GM23248 (cell line): Measurements from ENCODE around the gene PLEKHM2. TPM values are rescaled to one million over a fixed set of nuclear protein-coding genes. Genes with fewer than 3 reads are reported as not detected.

Experiments used
- DNase-seq: peaks from one replicate; pipeline ENCODE4 v3.0.0-alpha.2; 2015
- H2AFZ ChIP-seq: fragments of 200-600 bp; sonication (generic); 2 replicates; pipeline ENCODE4 v1.6.1; 2016; ENCODE audit warnings: antibody characterized with exemption
- H3F3A ChIP-seq: fragments of 200-600 bp; sonication (generic); 2 replicates; pipeline ENCODE4 v1.6.1; 2016; ENCODE audit warnings: mild to moderate bottlenecking, antibody characterized with exemption, mixed run types; ENCODE audit not compliant: insufficient read depth
- H3K27ac ChIP-seq: fragments of 200-600 bp; sonication (generic); 2 replicates; pipeline ENCODE4 v1.5.1; 2016; ENCODE audit warnings: mild to moderate bottlenecking
- H3K27me3 ChIP-seq: fragments of 200-600 bp; sonication (generic); replicated peaks from 2 replicates; pipeline ENCODE4 v1.6.1; 2016; ENCODE audit warnings: mild to moderate bottlenecking; ENCODE audit not compliant: insufficient read depth
- H3K36me3 ChIP-seq: fragments of 200-600 bp; sonication (generic); 2 replicates; pipeline ENCODE4 v1.6.1; 2016; ENCODE audit warnings: low read depth, mild to moderate bottlenecking
- H3K4me1 ChIP-seq: fragments of 200-600 bp; sonication (generic); 2 replicates; pipeline ENCODE4 v1.6.1; 2016; ENCODE audit warnings: mild to moderate bottlenecking; ENCODE audit not compliant: insufficient read depth
- H3K4me2 ChIP-seq: fragments of 200-600 bp; sonication (generic); one replicate; pipeline ENCODE4 v1.6.1; 2016; ENCODE audit warnings: mild to moderate bottlenecking; ENCODE audit not compliant: unreplicated experiment
- H3K4me3 ChIP-seq: fragments of 200-600 bp; sonication (generic); 2 replicates; pipeline ENCODE4 v1.5.1; 2016; ENCODE audit warnings: mild to moderate bottlenecking
- H3K79me2 ChIP-seq: fragments of 200-600 bp; sonication (generic); 2 replicates; pipeline ENCODE4 v1.6.1; 2016; ENCODE audit warnings: mild to moderate bottlenecking; ENCODE audit not compliant: insufficient read depth
- H3K9ac ChIP-seq: fragments of 200-600 bp; sonication (generic); 2 replicates; pipeline ENCODE4 v1.6.1; 2016; ENCODE audit warnings: mild to moderate bottlenecking
- H3K9me2 ChIP-seq: fragments of 200-600 bp; sonication (generic); 2 replicates; pipeline ENCODE4 v1.6.1; 2016; ENCODE audit warnings: mixed run types, mild to moderate bottlenecking, moderate library complexity; ENCODE audit not compliant: insufficient read depth
- H3K9me3 ChIP-seq: fragments of 200-600 bp; sonication (generic); one replicate; pipeline ENCODE4 v1.6.1; 2017; ENCODE audit warnings: low read depth
- H4K20me1 ChIP-seq: fragments of 200-600 bp; sonication (generic); 2 replicates; pipeline ENCODE4 v1.6.0; 2016; ENCODE audit not compliant: insufficient read depth
- EZH2 ChIP-seq: fragments of 200-600 bp; sonication (generic); IDR thresholded peaks from 2 replicates; pipeline ENCODE4 v1.6.1; 2018; ENCODE audit warnings: antibody characterized with exemption, mild to moderate bottlenecking; ENCODE audit not compliant: insufficient read depth, poor library complexity, severe bottlenecking
- EZH2phosphoT487 ChIP-seq: fragments of 200-600 bp; sonication (generic); IDR thresholded peaks from 2 replicates; pipeline ENCODE4 v1.6.1; 2018; ENCODE audit warnings: antibody characterized with exemption, moderate library complexity, mild to moderate bottlenecking, low read depth; ENCODE audit not compliant: insufficient read depth
- WGBS, 2 experiments: methylation state at CpG; one replicate each; pipeline ENCODE4 v1.1.6; 2015 to 2017; ENCODE audit warnings: low lambda C conversion rate in 2 of 2, low coverage in 1 of 2; ENCODE audit errors: missing lambda C conversion rate in 2 of 2; 5-methylcytosine and 5-hydroxymethylcytosine counted together
- in situ Hi-C: fragments of 300-500 bp; cut with MboI; formaldehyde crosslinking; loops from 2 replicates; pipeline ENCODE4 v1.15.0; 2020
- polyA plus RNA-seq: library from polyadenylated mRNA; unstranded; fragments of >200 nt; fragmentation: Nextera tagmentation; extraction: Ambion mirVana; gene quantifications from 2 replicates; pipeline ENCODE4 v1.2.1, GENCODE V29; 2016
- total RNA-seq: library from RNA; depleted of rRNA; stranded (reverse); fragments of >200 nt; shearing (Covaris generic); gene quantifications from 2 replicates; pipeline ENCODE4 v1.2.3, GENCODE V29; 2014

Gene PLEKHM2
- total and polyA plus RNA-seq, 2 experiments from 2014 or later = 14.9 to 52.9 TPM

DNA sequence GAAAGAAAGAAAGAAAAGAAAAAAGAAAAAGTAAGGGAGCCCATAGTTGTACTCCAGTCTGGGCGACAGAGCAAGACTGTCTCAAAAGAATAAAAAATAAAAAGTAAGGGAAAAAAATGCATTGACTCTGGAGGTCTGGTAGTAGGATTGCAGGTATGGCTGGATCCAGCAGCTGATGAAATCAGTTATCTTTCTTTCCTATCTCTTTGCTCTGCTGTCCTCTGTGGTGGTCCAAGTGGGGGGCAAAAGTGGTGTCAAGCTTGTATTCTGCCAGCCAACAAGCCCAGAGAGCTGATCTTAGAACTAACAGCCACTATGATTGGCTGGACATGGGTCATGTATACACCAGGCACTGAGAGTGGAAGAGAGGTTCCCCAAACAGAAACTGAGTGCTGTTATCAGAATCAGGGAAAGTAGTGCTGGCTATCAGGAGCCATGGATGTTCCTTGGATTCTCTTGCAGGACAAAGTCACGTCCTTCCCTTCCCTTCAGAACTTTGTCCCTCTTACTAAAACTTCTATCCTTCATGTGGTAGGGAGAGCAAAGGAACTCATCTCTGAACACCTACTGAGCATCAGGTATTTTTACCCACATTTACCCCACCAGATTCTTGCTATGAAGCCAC, 71.0 kb downstream of the PLEKHM2 start:
- Histone ChIP-seq H3K27ac (no peak overlapping the region), H3K27me3 (no peaks in the 10 kb centered on the region), H3K4me2 (no peak overlapping the region), H3K36me3 (no peaks in the 10 kb centered on the region), H3K9ac (no peak overlapping the region), H3K79me2 (peaks cover 14% of the 10 kb centered on the region), H3K4me3 (no peak overlapping the region), H4K20me1 (no peaks in the 10 kb centered on the region), H3K9me2 (no peaks in the 10 kb centered on the region), H3F3A (no peaks in the 10 kb centered on the region; the same call in 1 of the 2 replicates), H3K9me3 (no peaks in the 10 kb centered on the region), H2AFZ (no peak overlapping the region), H3K4me1 (peaks cover 12% of the 10 kb centered on the region)
- in situ Hi-C loops = no loop called here
- TF ChIP-seq EZH2phosphoT487 = no peak
- 88 to 97% methylated on average over 2 of the region's 2 CpGs for WGBS, 2 experiments
- DNase-seq = no peak

DNA sequence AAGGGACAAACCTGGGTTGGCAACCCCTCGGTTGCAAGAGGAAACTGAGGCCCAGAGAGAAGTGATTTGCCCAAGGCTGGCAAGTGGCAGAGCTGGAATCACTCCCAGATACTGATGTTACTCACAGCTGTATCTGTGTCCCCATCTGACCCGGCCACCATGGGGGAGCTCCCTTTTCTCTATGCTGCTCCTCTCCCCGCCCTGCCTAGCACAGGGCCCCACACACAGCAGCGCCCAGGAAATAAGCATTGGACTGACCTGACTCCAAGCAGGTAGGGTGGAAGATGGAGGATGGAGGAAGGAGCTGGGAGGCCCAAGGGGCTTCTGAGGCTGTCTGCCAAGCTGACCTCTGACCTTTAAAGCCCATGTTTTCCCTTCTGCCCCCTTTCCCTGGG, 71.5 kb downstream of the PLEKHM2 start:
- no peaks in the 10 kb centered on the region; the same call in 1 of the 2 replicates for H3F3A ChIP-seq
- H3K4me2 ChIP-seq = no peak overlapping the region
- H3K4me1 ChIP-seq = peaks cover 18% of the 10 kb centered on the region
- in situ Hi-C loops = no loop called here
- no peak overlapping the region for H3K4me3 ChIP-seq
- 68% methylated on average over 4 of the region's 4 CpGs for WGBS, 2 experiments
- H3K36me3 ChIP-seq = no peaks in the 10 kb centered on the region
- no peak overlapping the region for H3K27ac ChIP-seq
- peak; percentile 54 for DNase-seq
- H4K20me1 ChIP-seq = no peaks in the 10 kb centered on the region
- no peaks in the 10 kb centered on the region for H3K27me3 ChIP-seq
- no peak for TF ChIP-seq EZH2phosphoT487
- no peak for TF ChIP-seq EZH2
- peaks cover 19% of the 10 kb centered on the region for H3K79me2 ChIP-seq
- no peaks in the 10 kb centered on the region for H3K9me2 ChIP-seq
- no peak overlapping the region for H3K9ac ChIP-seq
- no peaks in the 10 kb centered on the region for H3K9me3 ChIP-seq
- no peak overlapping the region for H2AFZ ChIP-seq

DNA sequence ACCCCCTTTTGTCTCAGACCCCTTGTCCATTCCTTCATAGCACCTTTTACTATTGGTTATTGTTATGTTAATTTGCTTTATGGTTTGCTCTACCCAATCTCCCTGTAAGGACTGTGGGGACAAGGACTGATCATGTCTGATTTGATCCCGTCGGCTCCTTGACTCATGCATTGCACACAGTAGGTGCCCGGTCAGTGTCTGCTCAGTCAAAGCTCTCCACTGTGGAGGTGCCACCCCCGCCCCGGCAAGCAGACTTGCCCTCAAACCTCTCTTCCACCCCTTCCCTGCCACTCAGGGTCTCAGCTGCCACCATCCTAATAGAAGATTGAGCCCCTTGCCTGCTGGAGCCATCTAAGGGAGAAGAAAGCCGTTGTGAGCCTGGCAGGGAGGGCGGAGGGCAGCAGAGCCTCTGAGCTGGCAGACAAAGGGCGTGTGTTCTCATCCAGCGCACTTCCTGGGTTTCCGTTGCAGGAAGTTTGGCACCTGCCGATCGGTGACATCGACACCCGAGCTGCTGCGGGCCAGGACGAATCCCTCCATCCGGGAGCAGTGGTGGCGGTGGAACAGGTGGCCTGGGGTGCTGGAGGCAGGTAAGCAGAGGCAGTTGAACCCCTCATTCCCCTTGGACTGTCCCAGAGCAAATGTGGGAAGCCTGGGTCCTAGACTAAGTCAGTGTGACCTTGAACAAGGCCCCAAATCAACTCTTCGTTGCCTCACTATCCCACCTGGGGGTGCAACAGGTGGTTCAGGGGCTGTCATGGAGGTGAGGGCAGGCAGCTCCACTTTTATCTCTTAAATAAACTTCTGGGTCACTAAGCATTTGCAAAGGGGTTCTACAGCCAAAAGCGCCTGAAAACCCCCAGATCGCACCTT, 72.3 kb downstream of the PLEKHM2 start:
- no peaks in the 10 kb centered on the region for H3K9me2 ChIP-seq
- TF ChIP-seq EZH2phosphoT487 = no peak
- TF ChIP-seq EZH2 = no peak
- WGBS, 2 experiments = 49% methylated on average over 20 to 21 of the region's 21 CpGs
- H3F3A ChIP-seq = peaks cover 3% of the 10 kb centered on the region
- no peak overlapping the region for H3K27ac ChIP-seq
- no peak overlapping the region for H2AFZ ChIP-seq
- no peaks in the 10 kb centered on the region for H4K20me1 ChIP-seq
- peaks cover 23% of the 10 kb centered on the region for H3K4me1 ChIP-seq
- H3K27me3 ChIP-seq = no peaks in the 10 kb centered on the region
- no peak overlapping the region for H3K4me2 ChIP-seq
- in situ Hi-C loops = no loop called here
- H3K9me3 ChIP-seq = no peaks in the 10 kb centered on the region
- H3K36me3 ChIP-seq = no peaks in the 10 kb centered on the region
- peak; percentile 44 for DNase-seq
- no peak overlapping the region for H3K4me3 ChIP-seq
- H3K9ac ChIP-seq = no peak overlapping the region
- peaks cover 26% of the 10 kb centered on the region for H3K79me2 ChIP-seq

DNA sequence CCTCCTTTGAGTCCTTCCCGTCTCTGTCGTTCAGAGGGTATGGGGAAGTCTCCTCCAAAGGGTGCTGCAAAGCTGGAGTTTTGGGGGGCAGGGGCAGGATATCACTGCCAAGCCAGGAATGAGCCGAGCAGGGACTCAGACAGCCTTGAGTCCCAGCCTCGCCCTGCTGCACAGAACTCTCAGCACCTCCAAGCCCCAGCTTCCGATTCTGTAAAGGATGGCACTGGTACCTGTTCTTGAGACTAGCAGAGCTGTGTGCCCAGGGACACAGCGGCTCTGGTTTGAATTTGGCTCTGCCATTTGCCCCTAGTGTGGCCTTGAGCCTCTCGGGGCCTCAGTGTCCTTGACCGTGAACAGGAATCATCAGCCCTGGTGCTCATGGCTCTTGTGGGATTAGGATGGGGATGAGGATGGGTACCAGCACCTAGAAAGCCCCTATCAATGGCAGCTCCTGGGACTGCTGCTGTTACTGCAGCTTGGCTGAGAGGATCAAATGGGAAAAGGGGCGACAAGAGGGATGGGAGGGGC, 73.0 kb downstream of the PLEKHM2 start:
- in situ Hi-C loops = no loop called here

More for the DNA sequence above, 73.0 kb downstream of the PLEKHM2 start:
- no peak overlapping the region for H3K27ac ChIP-seq
- H3K9me3 ChIP-seq = no peaks in the 10 kb centered on the region
- no peak overlapping the region for H3K9ac ChIP-seq
- peaks cover 5% of the 10 kb centered on the region for H3F3A ChIP-seq
- WGBS, 2 experiments = 90 to 94% methylated on average over 9 of the region's 9 CpGs
- H3K79me2 ChIP-seq = peaks cover 33% of the 10 kb centered on the region
- no peaks in the 10 kb centered on the region for H4K20me1 ChIP-seq
- H3K36me3 ChIP-seq = no peaks in the 10 kb centered on the region
- peaks cover 23% of the 10 kb centered on the region for H3K4me1 ChIP-seq
- TF ChIP-seq EZH2phosphoT487 = no peak
- TF ChIP-seq EZH2 = no peak
- H2AFZ ChIP-seq = no peak overlapping the region
- no peaks in the 10 kb centered on the region for H3K9me2 ChIP-seq
- no peak overlapping the region for H3K4me2 ChIP-seq
- DNase-seq = no peak
- no peaks in the 10 kb centered on the region for H3K27me3 ChIP-seq
- H3K4me3 ChIP-seq = no peak overlapping the region
